K562 (cell line): Measurements from ENCODE around the gene E2F2. TPM values are rescaled to one million over a fixed set of nuclear protein-coding genes. Genes with fewer than 3 reads are reported as not detected.

Experiments
- BACH1 ChIP-seq: fragments of 200-800 bp; sonication (Bioruptor generic); IDR thresholded peaks from 2 replicates; pipeline ENCODE4 v1.6.1; 2016; ENCODE audit warnings: missing genetic modification characterization, missing compliant biosample characterization
- BRD9 ChIP-seq: fragments of 450-650 bp; IDR thresholded peaks from 2 replicates; pipeline ENCODE4 v1.6.1; 2018; ENCODE audit warnings: low read depth; ENCODE audit not compliant: partially characterized antibody
- CBX5 ChIP-seq: IDR thresholded peaks from 2 replicates; pipeline ENCODE4 v1.6.1; 2014; ENCODE audit warnings: low read depth, borderline replicate concordance
- ETV5 ChIP-seq: sonication (generic); formaldehyde crosslinking; IDR thresholded peaks from 2 replicates; pipeline ENCODE4 v1.4.0; 2020; ENCODE audit warnings: low read depth, mild to moderate bottlenecking, missing genetic modification reagents
- EZH2 ChIP-seq: IDR thresholded peaks from 2 replicates; pipeline ENCODE4 v1.6.1; 2012; ENCODE audit warnings: low read depth, mild to moderate bottlenecking, inconsistent platforms, low read length, borderline replicate concordance
- FOXA1 ChIP-seq: fragments of 450-650 bp; IDR thresholded peaks from 2 replicates; pipeline ENCODE4 v1.6.1; 2016; ENCODE audit warnings: mild to moderate bottlenecking, borderline replicate concordance
- HCFC1 ChIP-seq: IDR thresholded peaks from 2 replicates; pipeline ENCODE4 v1.6.1; 2012; ENCODE audit warnings: low read depth, low read length, improper control_type of control experiment
- HDAC3 ChIP-seq: fragments of 450-650 bp; IDR thresholded peaks from 2 replicates; pipeline ENCODE4 v1.6.1; 2018; ENCODE audit warnings: borderline replicate concordance, mild to moderate bottlenecking, moderate library complexity; ENCODE audit not compliant: partially characterized antibody
- NCOA6 ChIP-seq: fragments of 450-650 bp; IDR thresholded peaks from 2 replicates; pipeline ENCODE4 v1.6.1; 2017; ENCODE audit warnings: mild to moderate bottlenecking
- NFE2 ChIP-seq: IDR thresholded peaks from 2 replicates; pipeline ENCODE4 v1.6.1; 2014; ENCODE audit warnings: antibody characterized with exemption, low read depth
- NR2C2 ChIP-seq, 2 experiments: fragments of 200-800 bp in 1 of 2; sonication (Bioruptor generic) in 1 of 2; sonication (generic) in 1 of 2; formaldehyde crosslinking in 1 of 2; IDR thresholded peaks; 2 replicates each; pipeline versions ENCODE4 v1.6.1 to v1.8.0; 2016 to 2022; ENCODE audit warnings: mild to moderate bottlenecking in 1 of 2, missing compliant biosample characterization in 1 of 2, missing genetic modification characterization in 1 of 2, missing genetic modification reagents in 1 of 2
- RBM34 ChIP-seq: fragments of 200-400 bp; formaldehyde crosslinking; IDR thresholded peaks from 2 replicates; pipeline ENCODE4 v1.6.1; 2018; ENCODE audit warnings: low read length, borderline replicate concordance; ENCODE audit not compliant: insufficient read depth
- TCF3 ChIP-seq: sonication (generic); formaldehyde crosslinking; IDR thresholded peaks from 2 replicates; pipeline ENCODE4 v1.4.0; 2020; ENCODE audit warnings: mild to moderate bottlenecking, missing genetic modification reagents
- TEAD2 ChIP-seq: fragments of 450-650 bp; IDR thresholded peaks from 2 replicates; pipeline ENCODE4 v1.6.1; 2016; ENCODE audit warnings: missing genetic modification characterization, control low read depth, missing compliant biosample characterization
- TRIM28 ChIP-seq: fragments of 450-650 bp; IDR thresholded peaks from 2 replicates; pipeline ENCODE4 v1.6.1; 2017
- ZBTB7A ChIP-seq: IDR thresholded peaks from 2 replicates; pipeline ENCODE4 v1.6.1; 2011; ENCODE audit warnings: low read depth, mild to moderate bottlenecking, low read length, moderate library complexity, borderline replicate concordance; ENCODE audit not compliant: control insufficient read depth
- polyA plus RNA-seq, 8 experiments: library from polyadenylated mRNA; depleted of rRNA in 4 of 8; stranded (reverse) in 5 of 8; unstranded in 3 of 8; fragments of >200 nt; fragmentation: Nextera tagmentation in 2 of 8; fragmentation: Illumina TruSeq in 1 of 8; extraction: Ambion mirVana in 2 of 8; extraction: Trizol in 1 of 8; gene quantifications; 2 replicates each; pipeline versions ENCODE4 v1.2.1 to v1.2.3, GENCODE V29; 2011 to 2014; ENCODE audit warnings: inconsistent platforms in 1 of 8, missing spikeins in 1 of 8
- total RNA-seq, 7 experiments: library from RNA; depleted of rRNA in 6 of 7; stranded (reverse); fragments of >200 nt in 6 of 7; fragmentation: Illumina TruSeq in 2 of 7; extraction: Trizol in 2 of 7; gene quantifications; 2 replicates each; pipeline versions ENCODE4 v1.2.1 to v1.2.3, GENCODE V29; 2011 to 2021; ENCODE audit warnings: low replicate concordance in 1 of 7
- TF ChIP-seq, protein P1 (sequence below): fragments of 250-450 bp; sonication (Bioruptor Pico); IDR thresholded peaks from 2 replicates; pipeline ENCODE4 v1.9.0; 2021; ENCODE audit warnings: mild to moderate bottlenecking, inconsistent platforms
- TF ChIP-seq, protein P2 (sequence below), 2 experiments: IDR thresholded peaks; 2 replicates each; pipeline ENCODE4 v1.6.1; 2012; ENCODE audit warnings: improper control_type of control experiment in 2 of 2, low read depth in 2 of 2, low read length in 2 of 2, borderline replicate concordance in 1 of 2
- TF ChIP-seq, protein P3 (sequence below), 2 experiments: fragments of 450-650 bp; conservative IDR thresholded peaks; 2 replicates each; pipeline ENCODE4 v1.6.1; 2017; ENCODE audit warnings: mild to moderate bottlenecking in 2 of 2, moderate library complexity in 2 of 2
- TF ChIP-seq, protein P4 (sequence below), 2 experiments: fragments of 450-650 bp; IDR thresholded peaks; 2 replicates each; pipeline ENCODE4 v1.6.1; 2016

E2F2 gene
- total and polyA plus RNA-seq, 9 of the 15 experiments (the other 6 are each of a cell fraction or from before 2014, with no cell fraction given), result 3.1 to 25.3 (median 11.4) TPM

DNA sequence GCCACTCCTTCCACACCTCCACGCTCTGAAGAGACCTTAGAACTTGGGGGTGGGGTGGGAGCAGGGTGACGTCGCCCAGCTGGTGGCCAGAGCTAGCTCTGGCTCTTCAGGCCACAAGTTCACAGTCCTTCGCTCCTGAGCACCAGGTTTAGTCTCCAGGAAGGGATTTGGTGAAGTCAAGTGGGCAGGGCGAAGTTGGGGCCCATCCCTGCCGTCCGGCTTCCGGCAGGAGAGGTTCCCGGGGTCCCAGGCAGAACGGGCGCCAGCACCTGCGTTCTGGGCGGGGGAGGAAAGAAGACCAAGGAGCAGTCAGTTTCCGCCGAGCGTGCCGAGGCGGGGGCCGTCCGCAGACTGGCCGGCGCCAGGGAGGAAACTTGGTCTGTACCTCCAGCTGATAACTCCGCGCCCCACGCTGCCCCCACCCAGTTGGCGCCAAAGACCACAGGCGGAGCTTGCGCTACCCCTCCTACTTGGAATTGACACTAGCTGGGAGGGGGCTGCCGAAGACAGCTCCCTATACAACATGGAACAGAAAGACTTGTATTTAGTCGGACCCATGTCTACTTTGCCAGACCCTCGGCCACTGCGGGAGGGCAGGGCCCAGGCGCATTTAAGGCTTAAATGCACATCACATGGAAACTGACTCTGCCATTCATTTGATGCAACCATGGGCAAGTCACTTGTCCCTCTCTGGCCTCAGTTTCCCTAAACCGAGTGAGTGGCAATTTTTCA is 27.3 kb upstream of the E2F2 start (continued):
- TF ChIP-seq NCOA6, result no peak
- TF ChIP-seq FOXA1, result no peak
- no peak for TF ChIP-seq CBX5
- TF ChIP-seq, protein P1, sequence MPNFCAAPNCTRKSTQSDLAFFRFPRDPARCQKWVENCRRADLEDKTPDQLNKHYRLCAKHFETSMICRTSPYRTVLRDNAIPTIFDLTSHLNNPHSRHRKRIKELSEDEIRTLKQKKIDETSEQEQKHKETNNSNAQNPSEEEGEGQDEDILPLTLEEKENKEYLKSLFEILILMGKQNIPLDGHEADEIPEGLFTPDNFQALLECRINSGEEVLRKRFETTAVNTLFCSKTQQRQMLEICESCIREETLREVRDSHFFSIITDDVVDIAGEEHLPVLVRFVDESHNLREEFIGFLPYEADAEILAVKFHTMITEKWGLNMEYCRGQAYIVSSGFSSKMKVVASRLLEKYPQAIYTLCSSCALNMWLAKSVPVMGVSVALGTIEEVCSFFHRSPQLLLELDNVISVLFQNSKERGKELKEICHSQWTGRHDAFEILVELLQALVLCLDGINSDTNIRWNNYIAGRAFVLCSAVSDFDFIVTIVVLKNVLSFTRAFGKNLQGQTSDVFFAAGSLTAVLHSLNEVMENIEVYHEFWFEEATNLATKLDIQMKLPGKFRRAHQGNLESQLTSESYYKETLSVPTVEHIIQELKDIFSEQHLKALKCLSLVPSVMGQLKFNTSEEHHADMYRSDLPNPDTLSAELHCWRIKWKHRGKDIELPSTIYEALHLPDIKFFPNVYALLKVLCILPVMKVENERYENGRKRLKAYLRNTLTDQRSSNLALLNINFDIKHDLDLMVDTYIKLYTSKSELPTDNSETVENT, result peak; percentile 9; the same call in 1 of the 2 replicates
- TF ChIP-seq HCFC1, result no peak
- no peak for TF ChIP-seq NFE2
- TF ChIP-seq TEAD2 (tag), result no peak
- peak; percentile 28 for TF ChIP-seq BRD9
- no peak for TF ChIP-seq RBM34
- TF ChIP-seq, protein P2, sequence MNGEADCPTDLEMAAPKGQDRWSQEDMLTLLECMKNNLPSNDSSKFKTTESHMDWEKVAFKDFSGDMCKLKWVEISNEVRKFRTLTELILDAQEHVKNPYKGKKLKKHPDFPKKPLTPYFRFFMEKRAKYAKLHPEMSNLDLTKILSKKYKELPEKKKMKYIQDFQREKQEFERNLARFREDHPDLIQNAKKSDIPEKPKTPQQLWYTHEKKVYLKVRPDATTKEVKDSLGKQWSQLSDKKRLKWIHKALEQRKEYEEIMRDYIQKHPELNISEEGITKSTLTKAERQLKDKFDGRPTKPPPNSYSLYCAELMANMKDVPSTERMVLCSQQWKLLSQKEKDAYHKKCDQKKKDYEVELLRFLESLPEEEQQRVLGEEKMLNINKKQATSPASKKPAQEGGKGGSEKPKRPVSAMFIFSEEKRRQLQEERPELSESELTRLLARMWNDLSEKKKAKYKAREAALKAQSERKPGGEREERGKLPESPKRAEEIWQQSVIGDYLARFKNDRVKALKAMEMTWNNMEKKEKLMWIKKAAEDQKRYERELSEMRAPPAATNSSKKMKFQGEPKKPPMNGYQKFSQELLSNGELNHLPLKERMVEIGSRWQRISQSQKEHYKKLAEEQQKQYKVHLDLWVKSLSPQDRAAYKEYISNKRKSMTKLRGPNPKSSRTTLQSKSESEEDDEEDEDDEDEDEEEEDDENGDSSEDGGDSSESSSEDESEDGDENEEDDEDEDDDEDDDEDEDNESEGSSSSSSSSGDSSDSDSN (IDR thresholded peaks at IDR 0.05; ENCODE audit: borderline replicate concordance in 1 of 2, low read depth in 2 of 2, low read length in 2 of 2), result peak in 1 of 2 experiments; percentile 89; a peak in 2 of 4 replicates
- TF ChIP-seq EZH2, result no peak
- TF ChIP-seq, protein P3, sequence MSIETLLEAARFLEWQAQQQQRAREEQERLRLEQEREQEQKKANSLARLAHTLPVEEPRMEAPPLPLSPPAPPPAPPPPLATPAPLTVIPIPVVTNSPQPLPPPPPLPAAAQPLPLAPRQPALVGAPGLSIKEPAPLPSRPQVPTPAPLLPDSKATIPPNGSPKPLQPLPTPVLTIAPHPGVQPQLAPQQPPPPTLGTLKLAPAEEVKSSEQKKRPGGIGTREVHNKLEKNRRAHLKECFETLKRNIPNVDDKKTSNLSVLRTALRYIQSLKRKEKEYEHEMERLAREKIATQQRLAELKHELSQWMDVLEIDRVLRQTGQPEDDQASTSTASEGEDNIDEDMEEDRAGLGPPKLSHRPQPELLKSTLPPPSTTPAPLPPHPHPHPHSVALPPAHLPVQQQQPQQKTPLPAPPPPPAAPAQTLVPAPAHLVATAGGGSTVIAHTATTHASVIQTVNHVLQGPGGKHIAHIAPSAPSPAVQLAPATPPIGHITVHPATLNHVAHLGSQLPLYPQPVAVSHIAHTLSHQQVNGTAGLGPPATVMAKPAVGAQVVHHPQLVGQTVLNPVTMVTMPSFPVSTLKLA (conservative IDR thresholded peaks at IDR 0.05), result peak; percentile 85 to 92
- no peak for TF ChIP-seq NR2C2 (CRISPR knock-in tag; IDR thresholded peaks at IDR 0.05)
- TF ChIP-seq NR2C2 (tag; IDR thresholded peaks at IDR 0.05), result peak; percentile 63; the same call in 1 of the 2 replicates
- peak; percentile 93; the same call in 1 of the 2 replicates for TF ChIP-seq ETV5 (CRISPR knock-in tag)
- TF ChIP-seq TRIM28, result no peak
- peak; percentile 83; the same call in 1 of the 2 replicates for TF ChIP-seq ZBTB7A
- TF ChIP-seq, protein P4, sequence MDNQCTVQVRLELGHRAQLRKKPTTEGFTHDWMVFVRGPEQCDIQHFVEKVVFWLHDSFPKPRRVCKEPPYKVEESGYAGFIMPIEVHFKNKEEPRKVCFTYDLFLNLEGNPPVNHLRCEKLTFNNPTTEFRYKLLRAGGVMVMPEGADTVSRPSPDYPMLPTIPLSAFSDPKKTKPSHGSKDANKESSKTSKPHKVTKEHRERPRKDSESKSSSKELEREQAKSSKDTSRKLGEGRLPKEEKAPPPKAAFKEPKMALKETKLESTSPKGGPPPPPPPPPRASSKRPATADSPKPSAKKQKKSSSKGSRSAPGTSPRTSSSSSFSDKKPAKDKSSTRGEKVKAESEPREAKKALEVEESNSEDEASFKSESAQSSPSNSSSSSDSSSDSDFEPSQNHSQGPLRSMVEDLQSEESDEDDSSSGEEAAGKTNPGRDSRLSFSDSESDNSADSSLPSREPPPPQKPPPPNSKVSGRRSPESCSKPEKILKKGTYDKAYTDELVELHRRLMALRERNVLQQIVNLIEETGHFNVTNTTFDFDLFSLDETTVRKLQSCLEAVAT (IDR thresholded peaks at IDR 0.05), result peak in 1 of 2 experiments; percentile 15; a peak in 1 of 4 replicates
- peak; percentile 74 for TF ChIP-seq TCF3
- peak; percentile 80 for TF ChIP-seq HDAC3
- TF ChIP-seq BACH1 (tag), result no peak
